ENCODE measurements around the gene PGK1.
"Not testable (repeated sequence)": the region's sequence is repeated elsewhere in the genome, so short reads cannot be mapped to it uniquely, and the experiment has no call there.

The PGK1 gene

DNA sequence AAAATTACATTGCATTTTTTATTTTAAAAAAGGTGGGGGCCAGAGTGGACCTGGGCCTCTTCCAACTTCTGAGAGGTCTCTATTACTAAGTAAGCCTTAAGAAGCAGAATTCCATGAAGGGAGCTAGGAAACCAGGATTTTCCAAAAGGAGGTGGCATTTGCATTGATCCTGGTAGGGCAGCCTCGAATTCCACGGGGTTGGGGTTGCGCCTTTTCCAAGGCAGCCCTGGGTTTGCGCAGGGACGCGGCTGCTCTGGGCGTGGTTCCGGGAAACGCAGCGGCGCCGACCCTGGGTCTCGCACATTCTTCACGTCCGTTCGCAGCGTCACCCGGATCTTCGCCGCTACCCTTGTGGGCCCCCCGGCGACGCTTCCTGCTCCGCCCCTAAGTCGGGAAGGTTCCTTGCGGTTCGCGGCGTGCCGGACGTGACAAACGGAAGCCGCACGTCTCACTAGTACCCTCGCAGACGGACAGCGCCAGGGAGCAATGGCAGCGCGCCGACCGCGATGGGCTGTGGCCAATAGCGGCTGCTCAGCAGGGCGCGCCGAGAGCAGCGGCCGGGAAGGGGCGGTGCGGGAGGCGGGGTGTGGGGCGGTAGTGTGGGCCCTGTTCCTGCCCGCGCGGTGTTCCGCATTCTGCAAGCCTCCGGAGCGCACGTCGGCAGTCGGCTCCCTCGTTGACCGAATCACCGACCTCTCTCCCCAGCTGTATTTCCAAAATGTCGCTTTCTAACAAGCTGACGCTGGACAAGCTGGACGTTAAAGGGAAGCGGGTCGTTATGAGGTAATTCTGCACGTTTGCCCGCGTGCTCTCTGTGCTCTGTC is at the start of gene PGK1:
TSS of gene PGK1 (plus strand) at position 626 of the 824 bp plus-strand sequence. CDS start at position 719, 93 bp downstream.
- peak; percentile 92 to 98 for DNase-seq

DNA sequence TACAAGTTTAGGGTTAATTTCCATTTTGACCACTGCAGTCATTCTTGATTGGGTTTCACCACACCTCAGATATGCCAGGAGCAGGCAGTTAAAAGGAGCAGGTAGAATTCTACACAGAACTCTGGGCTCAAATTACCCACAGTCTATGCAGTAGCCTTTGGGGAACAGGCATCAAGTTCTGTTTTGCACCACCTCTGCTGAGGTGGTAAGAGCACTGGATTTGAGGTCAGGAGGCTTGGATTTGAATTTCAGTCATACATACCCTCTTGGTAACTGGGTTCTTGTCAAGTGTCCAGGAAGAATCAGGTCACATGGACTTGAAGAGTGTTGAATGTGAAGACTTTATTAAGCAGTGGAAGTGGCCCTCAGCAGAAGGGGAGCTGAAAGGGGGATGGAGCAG is 40.4 kb upstream of the PGK1 start:
- no peak for DNase-seq

DNA sequence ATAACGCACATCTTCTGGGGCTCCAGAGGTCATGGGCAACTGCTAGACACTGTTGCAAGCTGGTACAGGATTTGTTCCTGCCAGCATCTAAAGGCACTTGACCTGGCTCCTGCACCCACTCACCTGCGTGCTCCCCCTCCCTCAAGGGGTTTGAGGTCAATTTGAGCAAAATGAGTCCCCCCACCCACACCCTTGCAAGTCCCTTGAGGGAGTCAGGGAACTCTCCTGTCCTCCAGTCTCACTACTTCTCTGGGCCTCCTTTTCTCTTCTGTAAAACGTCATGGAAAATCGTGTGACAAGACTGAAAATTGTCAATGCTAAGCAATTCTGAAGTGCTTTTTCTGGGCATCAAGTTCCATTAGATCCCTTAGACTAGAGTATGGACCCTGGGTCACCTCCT is 39.9 kb upstream of the PGK1 start:
- no peak for DNase-seq

DNA sequence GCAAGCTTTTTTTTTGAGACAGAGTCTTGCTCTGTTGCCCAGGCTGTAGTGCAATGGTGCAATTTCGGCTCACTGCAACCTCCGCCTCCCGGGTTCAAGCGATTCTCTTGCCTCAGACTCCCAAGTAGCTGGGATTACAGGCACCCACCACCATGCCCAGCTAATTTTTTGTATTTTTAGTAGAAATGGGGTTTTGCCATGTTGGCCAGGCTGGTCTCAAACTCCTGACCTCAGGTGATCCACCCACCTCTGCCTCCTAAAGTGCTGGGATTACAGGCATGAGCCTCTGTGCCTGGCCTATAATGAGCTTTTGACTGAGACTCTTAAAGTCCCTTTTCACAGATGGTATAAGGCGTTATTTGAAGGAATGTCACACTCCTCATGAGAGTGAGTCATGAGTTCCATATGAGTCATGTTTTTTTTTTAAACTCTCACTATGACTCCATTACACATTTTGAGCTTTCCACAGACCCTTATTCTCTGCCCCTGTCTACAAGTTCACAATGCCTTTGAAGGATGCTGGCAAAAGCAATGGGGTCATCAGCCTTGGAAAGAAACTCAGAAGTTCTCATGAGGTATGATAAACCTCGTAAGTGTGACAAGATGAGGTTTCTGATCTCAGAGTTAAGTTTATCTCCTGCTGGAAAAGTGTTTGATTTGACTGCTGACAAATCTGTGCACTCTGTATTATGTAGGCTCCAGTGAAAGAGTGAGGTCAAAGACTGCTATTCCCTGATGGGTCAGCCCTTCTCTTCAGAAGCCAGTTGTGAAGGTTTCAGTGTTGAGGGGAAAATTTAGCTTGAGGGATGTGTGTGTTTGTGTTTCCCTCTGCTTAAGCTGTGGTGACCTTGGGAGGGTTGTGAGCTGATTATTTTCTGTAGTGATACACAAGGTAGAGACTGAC is 39.1 kb upstream of the PGK1 start:
- DNase-seq = not testable (repeated sequence)

DNA sequence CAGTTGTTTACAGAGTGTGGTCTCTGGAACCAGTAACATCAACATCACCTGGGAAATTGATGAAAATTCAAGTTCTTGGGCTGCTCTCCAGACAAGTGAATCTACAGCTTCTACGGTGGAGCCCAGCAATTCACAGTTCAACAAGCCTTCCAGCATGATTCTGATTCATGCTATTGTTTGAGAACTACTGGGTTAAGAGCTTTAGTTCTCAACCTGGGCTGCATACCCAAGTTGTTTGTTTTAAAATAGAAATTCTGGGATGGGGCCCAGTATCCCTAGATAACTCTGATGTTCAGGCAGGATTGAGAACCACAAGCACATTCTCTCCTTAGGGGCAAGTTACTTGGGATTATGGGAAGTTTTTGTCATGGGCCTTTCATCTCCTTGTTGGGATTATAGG is 37.9 kb upstream of the PGK1 start:
- DNase-seq = no peak

DNA sequence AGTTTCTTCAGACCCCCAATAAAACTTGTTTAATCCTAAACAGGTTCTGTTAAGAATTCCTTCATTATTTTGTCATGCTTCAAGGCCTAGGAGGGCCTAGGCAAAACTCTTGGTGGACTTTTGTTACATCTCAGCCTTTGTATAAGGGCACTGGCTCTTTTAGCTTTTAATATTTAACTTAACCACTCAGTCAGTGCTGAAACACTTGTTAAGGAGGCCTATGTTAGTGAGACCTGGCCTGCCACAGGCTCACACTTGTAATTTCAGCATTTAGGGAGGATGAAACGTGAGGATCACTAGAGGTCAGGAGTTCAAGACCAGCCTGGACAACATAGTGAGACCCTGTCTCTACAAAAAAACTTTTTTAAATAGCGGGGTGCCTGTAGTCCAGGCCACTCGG is 32.7 kb upstream of the PGK1 start:
- DNase-seq = no peak

DNA sequence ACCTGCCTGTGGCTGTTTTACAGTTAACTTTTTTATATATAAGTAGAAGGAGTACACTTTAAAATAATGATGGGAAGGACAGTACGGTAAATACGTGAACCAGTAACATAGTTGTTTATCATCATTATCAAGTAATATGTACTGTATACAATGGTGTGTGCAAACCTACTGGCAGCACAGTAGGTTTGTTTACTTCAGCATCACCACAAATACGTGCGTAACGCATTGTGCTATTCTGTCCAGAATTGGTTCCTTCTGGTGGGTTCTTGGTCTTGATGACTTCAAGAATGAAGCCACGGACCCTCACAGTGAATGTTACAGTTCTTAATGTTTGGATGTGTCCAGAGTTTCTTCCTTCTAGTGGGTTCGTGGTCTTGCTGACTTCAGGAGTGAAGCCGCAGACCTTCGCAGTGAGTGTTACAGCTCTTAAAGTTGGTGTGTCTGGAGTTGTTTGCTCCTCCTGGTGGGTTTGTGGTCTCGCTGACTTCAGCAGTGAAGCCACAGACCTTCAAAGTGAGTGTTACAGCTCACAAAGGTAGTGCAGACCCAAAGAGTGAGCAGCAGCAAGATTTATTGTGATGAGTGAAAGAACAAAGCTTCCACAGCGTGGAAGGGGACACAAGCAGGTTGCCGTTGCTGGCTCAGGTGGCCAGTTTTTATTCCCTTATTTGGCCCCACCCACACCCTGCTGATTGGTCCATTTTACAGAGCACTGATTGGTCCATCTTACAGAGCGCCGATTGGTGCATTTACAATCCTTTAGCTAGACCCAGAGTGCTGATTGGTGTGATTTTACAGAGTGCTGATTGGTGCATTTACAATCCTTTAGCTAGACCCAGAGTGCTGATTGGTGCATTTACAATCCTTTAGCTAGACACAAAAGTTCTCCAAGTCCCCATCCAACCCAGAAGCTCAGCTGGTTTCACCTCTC is 30.6 kb upstream of the PGK1 start:
- DNase-seq = not testable (repeated sequence)

DNA sequence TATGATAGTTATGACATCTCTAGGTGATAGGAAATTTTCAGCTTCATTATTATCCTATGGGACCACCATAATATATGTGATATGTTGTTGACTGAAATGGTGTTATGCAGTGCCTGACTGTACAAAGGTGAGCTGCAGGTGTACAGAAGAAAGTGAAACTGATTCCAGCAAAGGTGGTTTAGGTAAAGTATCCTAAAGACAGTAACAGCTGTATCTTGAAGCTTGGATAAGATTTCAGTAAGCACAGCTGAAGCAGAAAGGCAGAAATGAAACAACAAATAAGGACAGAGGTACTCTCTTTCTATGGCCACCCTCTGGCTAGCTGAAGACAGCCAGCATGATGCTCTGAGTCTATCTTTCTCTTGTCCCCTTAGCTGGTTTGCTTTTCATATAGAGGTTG is 30.0 kb upstream of the PGK1 start:
- no peak for DNase-seq

DNA sequence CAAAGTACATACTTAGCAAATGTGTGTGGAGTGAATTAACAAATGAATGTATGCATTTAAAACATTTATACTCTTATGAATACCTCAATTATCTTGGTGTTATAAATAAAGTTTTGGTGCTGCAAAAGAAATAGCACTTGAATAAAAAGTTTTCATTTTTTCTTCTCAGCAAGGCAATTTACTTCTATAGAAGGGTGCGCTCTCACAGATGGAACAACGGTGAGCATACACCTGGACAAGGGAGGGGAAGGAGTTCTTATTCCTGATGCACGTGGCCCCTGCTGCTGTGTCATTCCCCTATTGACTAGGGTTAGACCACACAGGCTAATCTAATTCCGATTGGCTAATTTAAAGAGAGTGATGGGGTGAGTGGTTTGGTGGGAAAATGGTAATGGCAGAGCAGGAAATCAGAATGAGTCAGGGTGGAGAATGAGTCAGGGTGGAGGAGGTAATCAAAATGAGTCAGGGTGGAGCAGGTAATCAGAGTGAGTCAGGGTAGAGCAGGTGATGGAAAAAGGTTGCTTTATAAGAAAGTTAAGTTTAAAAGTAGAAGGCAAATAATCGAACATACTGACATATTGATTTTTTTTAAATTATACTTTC is 28.2 kb upstream of the PGK1 start:
- no peak for DNase-seq

DNA sequence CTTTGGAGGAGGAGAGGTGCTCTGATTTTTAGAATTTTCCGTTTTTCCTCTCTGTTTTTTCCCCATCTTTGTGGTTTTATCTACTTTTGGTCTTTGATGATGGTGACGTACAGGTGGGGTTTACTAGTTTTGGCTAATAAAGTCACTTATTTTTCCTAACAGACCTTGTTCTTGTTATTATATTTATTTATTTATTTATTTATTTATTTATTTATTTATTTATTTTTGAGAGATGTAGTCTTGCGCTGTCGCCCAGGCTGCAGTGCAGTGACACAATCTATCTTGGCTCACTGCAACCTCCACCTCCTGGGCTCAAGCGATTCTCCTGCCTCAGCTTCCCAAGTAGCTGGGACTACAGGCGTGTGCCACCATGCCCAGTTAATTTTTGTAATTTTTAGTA is 22.6 kb upstream of the PGK1 start:
- not testable (repeated sequence) for DNase-seq

DNA sequence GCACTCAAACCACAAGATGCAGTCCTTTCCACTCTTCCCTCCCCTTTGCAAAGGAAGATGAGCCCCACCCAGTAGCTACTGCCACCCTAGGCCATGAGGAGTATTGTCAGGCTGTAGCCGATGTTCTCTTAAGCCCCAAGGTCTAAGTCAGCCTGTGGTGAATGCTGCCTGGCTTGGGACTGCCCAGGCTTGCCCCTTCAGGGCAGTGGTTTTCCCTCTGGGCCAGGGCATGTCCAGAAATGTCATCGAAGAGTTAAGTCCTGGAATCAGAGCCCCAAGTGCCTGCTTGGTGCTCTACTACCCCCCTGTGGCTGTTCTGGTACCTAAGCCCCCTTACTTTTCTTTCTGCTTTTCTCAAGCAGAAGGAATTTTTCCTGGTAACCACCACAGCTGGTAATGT is 11.8 kb upstream of the PGK1 start:
- DNase-seq = peak in 1 of 2 experiments; percentile 31

DNA sequence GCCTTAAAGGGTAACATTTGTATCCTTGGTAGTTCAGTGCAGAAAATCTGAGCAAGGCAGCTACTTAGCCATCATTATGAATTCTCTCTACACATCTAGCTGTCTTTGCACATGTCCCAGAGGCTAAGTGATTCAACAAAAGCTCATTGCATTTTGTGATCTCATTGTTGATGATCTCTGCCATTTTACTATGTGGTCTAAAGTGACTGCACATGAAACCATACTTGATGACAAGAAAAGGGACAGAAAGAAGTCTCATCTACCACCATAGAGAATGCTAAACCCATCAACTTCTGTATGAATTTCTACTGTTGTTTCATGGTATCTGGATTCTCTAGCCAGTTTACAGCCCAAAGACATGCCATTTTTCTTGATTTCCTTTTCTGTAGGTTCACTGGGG is 5.9 kb upstream of the PGK1 start:
- DNase-seq = no peak

DNA sequence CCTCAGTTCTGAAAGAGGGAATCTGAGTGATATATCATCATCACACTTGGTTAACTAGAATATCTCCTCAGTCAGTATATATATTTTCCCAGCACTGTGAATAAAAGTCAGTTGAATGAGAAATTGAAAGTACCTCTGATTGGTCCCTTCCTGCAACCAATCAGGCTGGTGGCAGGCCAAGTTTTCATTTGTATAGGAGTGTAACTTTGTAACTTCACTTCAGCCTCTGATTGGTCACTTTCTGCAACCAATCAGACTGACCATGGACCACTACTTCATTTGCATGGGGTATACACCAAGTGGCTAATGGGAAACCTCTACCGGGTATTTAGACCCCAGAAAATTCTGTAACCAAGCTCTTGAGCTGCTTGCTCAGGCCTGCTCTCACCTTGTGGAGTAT is 2.0 kb upstream of the PGK1 start:
- DNase-seq = no peak

DNA sequence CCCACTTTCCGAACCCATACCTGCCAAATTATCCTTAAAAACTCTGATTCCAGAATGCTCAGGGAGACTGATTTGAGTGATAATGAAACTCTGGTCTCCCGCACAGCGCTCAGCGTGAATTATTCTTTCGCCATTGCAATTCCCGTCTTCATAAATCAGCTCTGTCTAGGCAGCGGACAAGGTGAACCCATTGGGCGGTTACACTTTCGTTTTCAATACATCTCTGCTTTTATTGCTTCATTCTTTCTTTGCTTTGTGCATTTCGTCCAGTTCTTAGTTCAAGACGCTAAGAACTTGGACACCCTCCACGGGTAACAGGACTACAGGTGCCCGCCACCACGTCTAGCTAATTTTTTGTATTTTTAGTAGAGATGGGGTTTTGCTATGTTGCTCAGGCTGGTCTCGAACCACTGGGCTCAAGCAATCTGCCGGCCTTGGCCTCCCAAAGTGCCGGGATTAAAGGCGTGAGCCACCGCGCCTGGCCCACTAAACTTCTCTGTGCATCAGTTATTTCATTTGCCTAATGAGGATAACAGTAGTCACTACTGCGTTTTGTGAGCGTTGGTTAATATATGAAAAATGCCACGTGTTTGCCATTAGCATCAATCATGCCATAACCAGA is 936 bp upstream of the PGK1 start:
- DNase-seq = no peak

DNA sequence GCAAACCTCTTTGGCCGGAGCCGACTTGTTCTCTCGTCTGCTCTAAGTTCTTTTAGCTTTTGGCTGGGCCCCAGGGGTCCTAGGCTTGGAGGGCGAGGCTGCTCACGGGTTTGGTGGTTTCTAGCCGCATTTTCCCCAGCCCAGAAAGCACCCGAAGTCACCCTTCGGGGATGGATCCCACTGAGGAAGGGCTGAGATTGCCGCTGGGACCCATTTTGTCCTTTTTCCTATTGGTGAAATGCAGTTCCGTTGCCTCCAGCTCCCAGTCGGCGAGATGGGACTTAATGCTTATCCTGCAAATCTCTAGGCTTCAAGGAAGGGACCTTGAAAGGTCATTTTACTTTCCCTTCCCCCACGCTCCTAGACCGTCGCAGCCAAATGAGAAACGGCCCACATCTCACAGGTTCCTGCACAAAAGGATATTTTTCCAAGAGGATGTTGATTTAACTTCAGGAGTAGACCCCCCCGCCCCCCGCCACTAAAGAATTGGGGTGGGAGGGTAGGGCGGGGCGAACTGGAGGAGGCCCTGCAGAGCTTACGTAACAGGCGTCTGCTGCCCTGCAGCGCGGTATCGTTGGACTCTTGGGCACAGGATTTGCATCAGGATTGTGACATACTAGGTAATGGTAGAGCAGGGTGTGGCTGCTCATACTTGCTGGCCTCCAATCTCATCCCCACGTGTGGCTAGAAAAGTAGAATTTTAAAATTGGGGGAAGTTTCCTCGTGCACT is 564 bp downstream of the PGK1 start:
- DNase-seq = peak; percentile 42 to 61

DNA sequence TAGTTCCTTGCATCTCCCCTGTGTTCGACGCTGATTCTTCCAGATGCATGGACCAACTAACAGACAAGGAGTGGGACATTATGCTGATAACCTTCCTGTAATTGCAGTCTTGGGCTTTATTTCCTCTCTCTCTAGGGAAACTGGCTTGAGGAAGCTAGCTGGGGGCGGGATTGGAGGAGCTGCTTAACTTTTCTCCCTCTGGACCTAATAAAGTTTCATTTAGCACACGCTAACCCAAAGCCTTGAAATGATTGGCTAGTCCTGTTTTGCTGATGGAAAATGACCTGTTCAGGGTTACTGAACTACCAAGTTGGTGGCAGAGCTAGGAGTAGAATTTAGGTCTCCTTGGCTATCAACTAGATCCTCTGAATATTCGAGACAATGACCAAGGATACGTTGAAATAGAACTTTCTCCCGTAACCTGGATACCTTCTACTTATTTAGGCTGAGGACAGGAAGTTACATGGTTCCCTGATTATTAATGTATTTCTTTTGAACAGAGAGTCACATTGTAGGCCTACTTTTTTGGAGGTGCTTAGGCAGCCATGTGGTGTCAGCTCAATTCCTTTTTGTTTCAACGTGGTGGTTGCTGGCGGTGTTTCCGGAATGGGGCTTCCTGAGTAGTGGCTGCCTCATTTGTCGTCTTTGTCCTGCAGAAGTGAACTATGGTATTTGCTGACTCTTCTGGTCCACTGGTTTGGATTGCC is 2.0 kb downstream of the PGK1 start:
- no peak for DNase-seq

DNA sequence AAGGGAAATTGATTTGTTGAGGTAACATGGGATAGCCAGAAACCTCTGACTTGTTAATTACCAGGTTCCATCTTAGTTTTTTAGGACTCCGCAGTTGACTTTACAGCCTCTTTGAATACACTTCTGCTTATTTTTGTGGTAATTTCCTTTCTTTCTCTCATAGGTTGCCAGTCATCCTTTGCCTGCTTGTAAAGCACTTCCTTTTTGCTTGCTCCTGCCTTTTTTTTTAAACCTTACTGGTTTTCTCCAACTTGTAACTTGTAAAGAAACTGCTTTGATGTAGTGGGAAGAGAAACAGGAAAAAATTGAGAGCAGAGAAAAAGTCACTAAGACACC is 2.6 kb downstream of the PGK1 start:
- DNase-seq = no peak

DNA sequence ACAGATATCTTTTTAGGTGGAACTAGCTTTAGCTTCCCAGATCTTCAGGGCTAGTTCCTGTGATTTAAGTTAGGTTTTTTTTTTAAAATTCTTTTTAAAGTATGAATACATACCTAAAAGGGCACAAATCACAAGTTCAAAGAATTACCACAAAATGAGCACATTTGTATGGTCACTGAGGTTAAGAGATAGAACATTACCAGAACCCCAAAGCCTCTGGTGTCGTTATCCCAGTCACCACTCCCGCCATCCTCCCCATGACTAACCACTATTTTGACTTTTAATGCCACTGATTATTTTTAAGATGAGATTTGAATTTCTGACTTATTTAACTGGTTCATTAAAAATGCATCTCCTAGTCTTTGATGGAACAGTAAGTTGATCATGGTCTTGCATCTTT is 5.4 kb downstream of the PGK1 start:
- no peak for DNase-seq

DNA sequence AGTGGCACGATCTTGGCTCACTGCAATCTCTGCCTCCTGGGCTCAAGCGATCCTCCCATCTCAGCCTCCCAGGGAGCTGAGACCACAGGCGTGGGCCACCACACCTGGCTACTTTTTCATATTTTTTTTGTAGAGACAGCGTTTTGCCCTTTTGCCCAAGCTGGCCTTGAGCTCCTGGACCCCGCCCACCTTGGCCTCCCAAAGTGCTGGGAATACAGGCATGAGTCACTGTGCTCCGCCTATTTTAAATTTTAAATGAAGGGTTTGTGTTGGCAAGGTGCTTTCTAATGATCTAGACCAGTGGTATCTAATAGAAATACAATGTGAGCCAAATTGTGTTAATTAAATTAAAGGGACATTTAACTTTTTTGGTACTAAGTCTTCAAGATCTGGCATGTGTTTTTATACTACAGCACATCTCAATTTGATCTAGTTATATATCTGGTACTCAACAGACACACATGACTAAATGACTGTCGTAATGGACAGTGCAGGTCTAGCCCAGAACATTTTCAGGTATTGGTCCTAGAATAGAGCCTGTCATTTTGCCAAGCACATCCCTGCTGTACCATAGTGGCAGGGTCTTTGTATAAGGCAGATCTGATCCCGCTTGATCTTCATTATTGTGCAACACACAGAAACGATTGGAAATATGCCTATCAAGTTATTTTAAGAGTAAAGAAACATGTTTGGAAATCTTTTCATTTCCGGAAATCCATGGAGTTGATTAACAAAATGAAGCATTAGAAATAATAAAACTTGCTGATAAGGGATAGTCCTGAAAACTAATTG is 7.3 kb downstream of the PGK1 start:
- DNase-seq = no peak

DNA sequence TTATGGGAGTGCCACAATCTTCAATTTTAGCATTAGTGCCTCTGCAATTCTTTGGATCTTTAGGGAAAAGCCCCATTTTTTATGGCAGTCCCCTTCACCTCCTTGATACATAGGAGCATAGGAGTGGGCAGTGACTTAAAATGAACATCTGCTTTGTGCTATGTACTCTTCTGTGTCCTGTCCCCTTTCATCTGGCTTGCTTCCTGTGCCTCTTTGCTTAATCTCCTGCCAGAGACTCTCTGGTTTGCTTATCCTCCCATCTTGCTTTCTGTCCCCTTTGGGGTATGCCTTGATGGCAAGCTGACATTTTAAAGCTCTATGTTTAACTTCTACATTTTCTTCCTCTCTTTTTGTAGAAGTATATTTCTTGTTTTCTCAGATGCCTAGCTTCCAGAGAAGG is 12.3 kb downstream of the PGK1 start:
- DNase-seq = no peak

All from NCI-H524 (cell line).